GM21825 (cell line): Measurements from ENCODE around the gene IQGAP2.
"Not testable (repeated sequence)": the region's sequence is repeated elsewhere in the genome, so short reads cannot be mapped to it uniquely, and the experiment has no call there.

Source experiments
- ATAC-seq: cut with Tn5 transposase; IDR thresholded peaks from one replicate; pipeline ENCODE4 v1.9.1; 2021; ENCODE audit warnings: mild to moderate bottlenecking, moderate library complexity; ENCODE audit not compliant: unreplicated experiment

The IQGAP2 gene

GRCh38 chr5:76642390-76643040 lies 239.4 kb downstream of the IQGAP2 start:
- no peak for ATAC-seq

GRCh38 chr5:76643371-76643770 lies 240.3 kb downstream of the IQGAP2 start:
- no peak for ATAC-seq

- no peak for ATAC-seq
These were observed 246.1 kb downstream of the IQGAP2 start for GRCh38 chr5:76649140-76649539.

GRCh38 chr5:76652809-76653414 lies 249.8 kb downstream of the IQGAP2 start:
- ATAC-seq: no peak

- no peak for ATAC-seq
These were observed 254.0 kb downstream of the IQGAP2 start for GRCh38 chr5:76657091-76657490.

GRCh38 chr5:76657683-76658311 lies 254.7 kb downstream of the IQGAP2 start:
- no peak for ATAC-seq

GRCh38 chr5:76660360-76660759 lies 257.3 kb downstream of the IQGAP2 start:
- no peak for ATAC-seq

GRCh38 chr5:76662521-76662920 lies 259.4 kb downstream of the IQGAP2 start:
- ATAC-seq: no peak

- no peak for ATAC-seq
These were observed 260.5 kb downstream of the IQGAP2 start for GRCh38 chr5:76663573-76663972.

GRCh38 chr5:76664079-76664478 lies 261.0 kb downstream of the IQGAP2 start:
- ATAC-seq: no peak

GRCh38 chr5:76667495-76667894 lies 264.4 kb downstream of the IQGAP2 start:
- no peak for ATAC-seq

GRCh38 chr5:76669245-76669644 lies 266.2 kb downstream of the IQGAP2 start:
- ATAC-seq: no peak

GRCh38 chr5:76670508-76670907 lies 267.4 kb downstream of the IQGAP2 start:
- ATAC-seq: no peak

- ATAC-seq: no peak
These were observed 269.2 kb downstream of the IQGAP2 start for GRCh38 chr5:76672242-76672641.

GRCh38 chr5:76673125-76673524 lies 270.0 kb downstream of the IQGAP2 start:
- no peak for ATAC-seq

- no peak for ATAC-seq
These were observed 271.4 kb downstream of the IQGAP2 start for GRCh38 chr5:76674330-76675066.

GRCh38 chr5:76675364-76675763 lies 272.3 kb downstream of the IQGAP2 start:
- ATAC-seq: no peak

- ATAC-seq: no peak
These were observed 274.9 kb downstream of the IQGAP2 start for GRCh38 chr5:76677849-76678472.

GRCh38 chr5:76679231-76679630 lies 276.1 kb downstream of the IQGAP2 start:
- ATAC-seq: no peak

GRCh38 chr5:76680826-76681225 lies 277.7 kb downstream of the IQGAP2 start:
- ATAC-seq: not testable (repeated sequence)

- ATAC-seq: no peak
These were observed 278.2 kb downstream of the IQGAP2 start for GRCh38 chr5:76681287-76681686.
